BLaER1 treated with 17β-estradiol and CSF1 and Interleukin-3, amounts not matched to agents 10 nM and 100 nM (cell line): ENCODE measurements around the gene TBC1D16.

Experiments
- H3K27ac ChIP-seq, 11 experiments: shearing (Covaris generic); formaldehyde crosslinking; 2 replicates each; pipeline ENCODE4 v1.8.1; 2022
- H3K27me3 ChIP-seq, 11 experiments: shearing (Covaris generic); formaldehyde crosslinking; 2 replicates each; pipeline ENCODE4 v1.8.1; 2022
- H3K36me3 ChIP-seq, 11 experiments: shearing (Covaris generic); formaldehyde crosslinking; 2 replicates each; pipeline ENCODE4 v1.8.1; 2022
- H3K4me1 ChIP-seq, 10 experiments: shearing (Covaris generic); formaldehyde crosslinking; 2 replicates each; pipeline ENCODE4 v1.8.1; 2022
- H3K4me2 ChIP-seq, 11 experiments: shearing (Covaris generic); formaldehyde crosslinking; 2 replicates each; pipeline ENCODE4 v1.8.1; 2022
- H3K4me3 ChIP-seq, 10 experiments: shearing (Covaris generic); formaldehyde crosslinking; 2 replicates each; pipeline ENCODE4 v1.8.1; 2022
- H3K9ac ChIP-seq, 11 experiments: shearing (Covaris generic); formaldehyde crosslinking; 2 replicates each; pipeline ENCODE4 v1.8.1; 2022
- H3K9me3 ChIP-seq, 11 experiments: shearing (Covaris generic); formaldehyde crosslinking; replicated peaks in 1 of 11; 2 replicates each; pipeline ENCODE4 v1.8.1; 2022
- H4K20me1 ChIP-seq, 11 experiments: shearing (Covaris generic); formaldehyde crosslinking; 2 replicates each; pipeline ENCODE4 v1.8.1; 2022
- Cebpa-rat ChIP-seq, 11 experiments: shearing (Covaris generic); IDR thresholded peaks; 2 replicates each; pipeline ENCODE4 v1.8.1; 2022

TBC1D16 gene

DNA sequence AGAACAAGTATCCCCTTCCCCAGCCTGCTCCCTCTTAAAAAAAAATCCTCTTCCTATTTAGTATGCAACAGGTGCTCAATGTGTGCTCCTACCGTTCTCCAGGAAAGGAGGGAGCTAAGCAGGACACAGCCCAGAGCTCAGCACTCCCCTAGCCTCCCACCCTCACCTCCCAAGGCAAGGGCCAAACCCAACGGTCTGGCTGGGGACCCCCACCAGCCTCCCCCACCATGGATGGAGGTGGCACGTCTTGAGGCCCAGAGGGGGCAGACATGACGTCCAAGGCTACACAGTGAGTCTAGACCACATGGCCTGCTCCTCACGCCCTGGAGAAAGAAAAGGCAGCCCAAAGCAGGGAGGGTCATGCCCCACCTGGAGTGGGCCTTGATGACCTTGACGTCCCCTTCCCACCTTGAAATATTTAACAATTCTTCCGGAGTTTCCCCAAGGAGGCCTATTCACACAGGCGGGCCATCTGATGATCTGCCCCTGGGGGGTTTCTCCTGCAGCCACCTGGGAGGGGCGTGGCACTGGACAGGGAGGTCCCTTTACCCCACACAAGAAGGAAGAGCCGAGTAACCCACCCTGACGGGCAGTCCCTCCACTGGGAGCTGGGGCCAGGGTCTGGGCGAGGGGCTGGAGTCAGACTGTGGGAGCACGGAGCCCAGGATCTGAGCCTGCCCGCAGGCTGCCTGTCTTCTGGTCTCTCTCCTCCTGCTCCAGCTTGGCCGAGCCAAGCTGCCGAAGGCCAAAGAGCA lies 107.0 kb downstream of the TBC1D16 start:
- peak overlapping the region; percentile 35 to 71 (median 63); a peak in 20 of 22 replicates for H3K4me2 ChIP-seq
- H4K20me1 ChIP-seq: peaks cover 0 to 9% (median 0%) of the 10 kb centered on the region in 11 experiments; a peak in 3 of 22 replicates
- no peaks in the 10 kb centered on the region for H3K9me3 ChIP-seq
- H3K9ac ChIP-seq: no peak overlapping the region
- H3K27me3 ChIP-seq: peaks cover 41 to 55% (median 50%) of the 10 kb centered on the region in 11 experiments
- H3K4me1 ChIP-seq: peaks cover 30 to 77% (median 67%) of the 10 kb centered on the region in 10 experiments
- H3K27ac ChIP-seq: no peak overlapping the region
- H3K4me3 ChIP-seq: no peak overlapping the region
- no peaks in the 10 kb centered on the region for H3K36me3 ChIP-seq
- no peak for TF ChIP-seq Cebpa-rat (IDR thresholded peaks at IDR 0.05)

DNA sequence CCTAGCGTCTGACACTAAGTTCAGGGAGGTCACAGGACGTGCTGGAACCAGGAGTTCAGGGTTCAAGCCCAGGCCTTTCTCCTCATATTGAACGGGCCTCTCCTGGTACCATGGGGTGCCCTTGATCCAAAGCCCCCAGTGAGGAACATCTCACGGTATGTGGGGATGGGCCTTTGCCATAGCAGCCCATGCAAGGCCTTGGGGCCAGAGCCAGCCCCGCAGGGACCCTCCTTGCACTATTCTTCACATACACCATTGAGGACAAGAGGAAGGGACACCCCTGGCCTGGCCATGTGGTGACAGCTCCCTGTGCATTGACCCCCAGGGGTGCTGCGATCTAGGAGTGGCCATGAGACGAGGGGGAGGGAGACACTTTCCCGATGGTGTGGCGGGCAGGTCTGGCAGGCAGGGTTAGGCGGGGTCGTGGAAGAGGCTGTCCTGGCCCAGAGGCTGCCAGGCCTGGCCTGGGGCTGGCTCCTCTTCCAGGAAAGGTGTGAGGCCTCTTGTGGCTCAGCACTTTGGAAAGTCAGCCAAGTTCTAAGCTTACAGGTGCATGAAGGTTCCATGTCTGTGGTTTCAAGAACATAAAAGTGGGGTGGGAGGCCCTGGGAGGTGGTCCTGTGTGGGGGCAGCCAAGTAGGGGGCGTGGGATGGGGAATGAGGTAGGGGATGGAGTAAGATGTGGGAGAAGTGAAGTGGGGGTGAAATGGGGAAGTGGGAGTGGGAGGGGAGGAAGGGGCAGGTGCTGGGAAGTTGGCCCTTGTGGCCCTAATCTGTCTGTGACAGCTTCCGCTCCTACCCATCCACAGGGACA lies 107.8 kb downstream of the TBC1D16 start:
- Histone ChIP-seq H4K20me1 (peaks cover 0 to 9% (median 0%) of the 10 kb centered on the region in 11 experiments; a peak in 3 of 22 replicates), H3K9me3 (no peaks in the 10 kb centered on the region), H3K4me1 (peaks cover 23 to 69% (median 59%) of the 10 kb centered on the region in 10 experiments), H3K9ac (no peak overlapping the region), H3K4me3 (no peak overlapping the region), H3K27me3 (peaks cover 41 to 54% (median 45%) of the 10 kb centered on the region in 11 experiments), H3K27ac (no peak overlapping the region), H3K4me2 (peak overlapping the region; percentile 35 to 71 (median 63); a peak in 20 of 22 replicates), H3K36me3 (no peaks in the 10 kb centered on the region)
- no peak for TF ChIP-seq Cebpa-rat (IDR thresholded peaks at IDR 0.05)

DNA sequence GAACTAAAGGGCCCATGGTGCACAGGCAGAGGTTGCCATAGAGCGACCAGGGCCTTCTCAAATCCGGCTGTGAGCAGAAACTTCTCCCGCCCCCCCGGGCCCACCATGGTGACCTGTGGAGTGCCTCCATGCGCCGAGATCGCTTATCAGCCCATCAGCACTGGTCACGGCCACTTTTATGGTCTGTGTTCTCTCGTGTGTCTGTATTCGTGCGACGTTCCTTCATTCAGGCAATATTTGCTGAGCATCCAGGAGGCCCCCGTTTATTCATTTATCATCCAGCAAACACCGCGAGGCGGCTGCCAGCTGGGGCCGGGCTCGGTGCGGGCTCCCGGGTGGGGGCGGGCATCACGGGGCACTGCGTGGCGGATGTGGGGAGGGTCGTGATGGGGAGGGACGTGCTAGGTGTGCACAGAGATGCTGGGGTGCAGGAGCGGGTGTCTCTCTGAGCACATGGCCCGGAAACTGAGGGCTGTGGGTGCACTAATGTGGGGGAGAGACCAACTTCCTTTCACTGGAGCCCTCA lies 108.5 kb downstream of the TBC1D16 start:
- H3K4me3 ChIP-seq: no peak overlapping the region
- peaks cover 0 to 9% (median 0%) of the 10 kb centered on the region in 11 experiments; a peak in 3 of 22 replicates for H4K20me1 ChIP-seq
- H3K27ac ChIP-seq: no peak overlapping the region
- no peaks in the 10 kb centered on the region for H3K36me3 ChIP-seq
- H3K9me3 ChIP-seq: no peaks in the 10 kb centered on the region
- H3K4me2 ChIP-seq: peak overlapping the region in 2 of 11 experiments; percentile 62 to 71; a peak in 1 of 22 replicates
- no peak for TF ChIP-seq Cebpa-rat (IDR thresholded peaks at IDR 0.05)
- peaks cover 23 to 62% (median 52%) of the 10 kb centered on the region in 10 experiments for H3K4me1 ChIP-seq
- no peak overlapping the region for H3K9ac ChIP-seq
- H3K27me3 ChIP-seq: peaks cover 35 to 50% (median 40%) of the 10 kb centered on the region in 11 experiments

DNA sequence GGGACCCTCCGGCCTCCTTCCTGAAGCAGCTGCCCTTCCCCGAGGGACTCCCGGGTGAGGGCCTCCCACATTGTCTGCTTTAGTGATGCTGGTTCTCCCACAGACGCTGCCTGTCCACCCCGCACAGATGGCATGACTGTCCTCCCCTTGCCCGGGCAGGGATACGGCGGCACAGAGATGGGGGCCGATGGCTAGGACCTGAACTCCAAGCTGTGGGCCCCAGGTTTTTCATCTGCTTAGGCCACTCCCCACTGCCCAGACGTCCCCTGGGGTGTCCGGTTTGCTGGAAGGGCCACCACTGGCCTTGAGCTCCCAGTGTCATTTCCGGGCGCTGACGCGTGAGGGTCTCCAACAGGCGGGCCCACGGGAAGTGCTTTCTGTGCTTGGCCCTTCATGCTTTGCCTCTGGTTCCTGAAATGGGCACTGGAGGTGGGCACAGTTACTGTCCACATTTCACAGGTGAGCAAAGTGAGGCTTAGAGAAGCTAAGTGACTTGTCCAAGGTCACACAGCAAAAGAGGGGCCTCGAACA lies 109.0 kb downstream of the TBC1D16 start:
- H3K4me3 ChIP-seq: no peak overlapping the region
- H3K4me1 ChIP-seq: peaks cover 23 to 61% (median 50%) of the 10 kb centered on the region in 10 experiments
- H3K9ac ChIP-seq: no peak overlapping the region
- no peaks in the 10 kb centered on the region for H3K9me3 ChIP-seq
- H3K27me3 ChIP-seq: peaks cover 32 to 50% (median 40%) of the 10 kb centered on the region in 11 experiments
- H3K27ac ChIP-seq: no peak overlapping the region
- peak overlapping the region in 4 of 11 experiments; percentile 9 to 44 (median 34); a peak in 8 of 22 replicates for H3K4me2 ChIP-seq
- no peaks in the 10 kb centered on the region for H3K36me3 ChIP-seq
- peaks cover 0 to 9% (median 0%) of the 10 kb centered on the region in 11 experiments; a peak in 3 of 22 replicates for H4K20me1 ChIP-seq
- TF ChIP-seq Cebpa-rat (IDR thresholded peaks at IDR 0.05): no peak

DNA sequence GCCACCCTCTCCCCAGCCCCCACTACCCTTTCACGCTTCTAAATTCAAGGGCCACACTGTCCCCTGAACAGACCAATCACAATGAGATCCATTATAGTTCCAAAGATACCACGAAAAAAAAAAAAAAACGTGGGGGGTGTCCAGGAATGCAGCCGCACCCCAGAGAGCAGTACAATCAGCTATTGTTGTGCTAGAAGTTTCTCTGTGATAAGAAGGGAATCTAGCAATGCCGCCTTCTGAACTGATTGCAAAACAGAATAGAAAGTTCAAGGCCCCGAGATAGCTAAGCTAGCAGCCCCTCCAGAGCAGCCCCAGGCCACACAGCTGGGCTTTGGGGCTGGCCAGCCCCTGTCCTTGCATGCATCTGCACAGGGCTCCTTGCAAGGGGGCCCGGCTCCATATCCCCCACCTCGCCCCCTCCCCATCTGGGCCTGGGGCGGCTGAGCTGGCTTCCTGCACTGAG lies 109.5 kb downstream of the TBC1D16 start:
- no peaks in the 10 kb centered on the region for H3K9me3 ChIP-seq
- no peak overlapping the region for H3K4me3 ChIP-seq
- no peaks in the 10 kb centered on the region for H3K36me3 ChIP-seq
- H3K9ac ChIP-seq: no peak overlapping the region
- H3K4me2 ChIP-seq: peak overlapping the region in 4 of 11 experiments; percentile 9 to 44 (median 34); a peak in 8 of 22 replicates
- peaks cover 32 to 50% (median 40%) of the 10 kb centered on the region in 11 experiments for H3K27me3 ChIP-seq
- H4K20me1 ChIP-seq: peaks cover 0 to 9% (median 0%) of the 10 kb centered on the region in 11 experiments; a peak in 4 of 22 replicates
- H3K27ac ChIP-seq: no peak overlapping the region
- H3K4me1 ChIP-seq: peaks cover 19 to 59% (median 49%) of the 10 kb centered on the region in 10 experiments
- TF ChIP-seq Cebpa-rat (IDR thresholded peaks at IDR 0.05): no peak

DNA sequence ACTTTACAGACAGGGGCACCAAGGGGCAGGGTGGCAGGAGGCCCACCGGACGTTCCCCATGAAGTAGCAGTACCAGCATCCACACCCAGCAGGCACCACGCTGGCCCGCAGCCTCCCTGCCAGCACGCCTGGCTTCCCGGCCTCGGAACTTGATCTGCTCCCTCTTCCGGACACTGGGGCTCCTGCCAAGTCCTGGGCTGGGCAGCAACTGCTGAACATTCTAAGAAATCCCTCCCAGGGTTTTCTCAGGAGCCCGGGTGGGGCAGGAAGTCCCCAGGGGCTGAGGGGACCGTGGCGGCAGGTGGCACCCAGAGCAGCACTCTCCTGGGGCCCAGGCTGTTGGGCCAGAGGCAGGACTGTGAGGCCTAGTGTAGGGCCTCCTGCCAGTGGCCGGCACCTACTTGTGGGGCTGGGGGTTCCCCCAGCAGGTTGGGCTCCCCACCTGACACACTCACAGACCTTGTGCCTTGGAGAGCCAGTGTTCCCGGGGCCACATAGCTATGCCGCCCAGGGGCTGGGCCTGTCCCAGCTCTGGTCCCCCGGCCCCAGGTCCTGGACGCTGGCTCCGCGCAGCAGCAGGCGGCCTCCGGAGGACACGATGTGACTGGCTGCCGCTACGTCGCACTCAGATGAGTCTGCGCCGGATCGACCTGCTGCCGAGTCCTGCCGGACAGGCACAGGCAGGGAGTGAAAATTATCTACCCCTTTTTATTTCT lies 110.3 kb downstream of the TBC1D16 start:
- no peak for TF ChIP-seq Cebpa-rat (IDR thresholded peaks at IDR 0.05)
- Histone ChIP-seq H4K20me1 (peaks cover 0 to 10% (median 0%) of the 10 kb centered on the region in 11 experiments; a peak in 6 of 22 replicates), H3K27ac (no peak overlapping the region), H3K27me3 (peaks cover 29 to 50% (median 39%) of the 10 kb centered on the region in 11 experiments), H3K4me3 (no peak overlapping the region), H3K4me2 (peak overlapping the region in 8 of 11 experiments; percentile 21 to 61 (median 35); a peak in 11 of 22 replicates), H3K4me1 (peaks cover 15 to 58% (median 48%) of the 10 kb centered on the region in 10 experiments), H3K36me3 (no peaks in the 10 kb centered on the region), H3K9ac (peak overlapping the region in 1 of 11 experiments; percentile 37; a peak in 1 of 22 replicates), H3K9me3 (no peaks in the 10 kb centered on the region)

DNA sequence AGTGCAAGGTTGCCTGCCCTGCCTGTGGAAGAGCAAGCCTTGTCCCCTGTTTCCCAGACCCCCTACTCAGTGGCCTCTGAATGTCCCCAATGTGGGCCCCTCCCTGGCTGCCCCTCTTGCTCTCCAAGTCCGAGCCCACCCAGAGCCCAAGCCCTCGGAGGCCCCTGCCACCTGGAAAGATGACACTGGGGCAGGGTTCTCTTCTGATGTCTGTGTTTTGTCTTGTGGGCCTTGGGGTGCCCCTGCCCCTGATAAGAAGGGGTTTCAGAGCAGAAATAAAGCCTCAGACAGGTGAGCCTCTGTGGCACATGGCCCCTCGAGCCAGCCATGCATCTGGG lies 111.1 kb downstream of the TBC1D16 start:
- peaks cover 23 to 44% (median 31%) of the 10 kb centered on the region in 11 experiments for H3K27me3 ChIP-seq
- H3K27ac ChIP-seq: no peak overlapping the region
- no peak overlapping the region for H3K4me2 ChIP-seq
- H3K4me3 ChIP-seq: no peak overlapping the region
- H4K20me1 ChIP-seq: peaks cover 0 to 10% (median 0%) of the 10 kb centered on the region in 11 experiments; a peak in 6 of 22 replicates
- no peak for TF ChIP-seq Cebpa-rat (IDR thresholded peaks at IDR 0.05)
- H3K36me3 ChIP-seq: no peaks in the 10 kb centered on the region
- H3K9me3 ChIP-seq: no peaks in the 10 kb centered on the region
- H3K9ac ChIP-seq: no peak overlapping the region
- H3K4me1 ChIP-seq: peaks cover 10 to 58% (median 43%) of the 10 kb centered on the region in 10 experiments
